H9 (cell line): Measurements from ENCODE around the gene FLVCR1. TPM values are rescaled to one million over a fixed set of nuclear protein-coding genes. Genes with fewer than 3 reads are reported as not detected.
A peak's percentile ranks its signal among the peaks of the same experiment; 100 is the strongest.

Experiments
- DNase-seq: peaks from one replicate; pipeline ENCODE4 v3.0.0-alpha.2; 2017
- H2AFZ ChIP-seq: one replicate; pipeline ENCODE4 v1.6.1; 2013; ENCODE audit warnings: mild to moderate bottlenecking, low read length, control low read depth, moderate library complexity
- H2AK5ac ChIP-seq: 2 replicates; pipeline ENCODE4 v1.6.1; 2013; ENCODE audit warnings: low read length, control low read depth, mixed read lengths; ENCODE audit not compliant: insufficient read length
- H2BK120ac ChIP-seq: one replicate; pipeline ENCODE4 v1.6.1; 2013; ENCODE audit warnings: low read depth, mild to moderate bottlenecking, low read length, control low read depth, inconsistent platforms; ENCODE audit not compliant: poor library complexity, severe bottlenecking
- H2BK12ac ChIP-seq: 2 replicates; pipeline ENCODE4 v1.6.1; 2013; ENCODE audit warnings: low read length, control low read depth, mixed read lengths, low read depth; ENCODE audit not compliant: insufficient read length
- H2BK15ac ChIP-seq: 2 replicates; pipeline ENCODE4 v1.6.1; 2013; ENCODE audit warnings: low read depth, low read length, control low read depth
- H2BK20ac ChIP-seq: one replicate; pipeline ENCODE4 v1.6.1; 2013; ENCODE audit warnings: low read depth, mild to moderate bottlenecking, low read length, control low read depth, inconsistent platforms; ENCODE audit not compliant: poor library complexity, severe bottlenecking
- H2BK5ac ChIP-seq: 2 replicates; pipeline ENCODE4 v1.6.1; 2013; ENCODE audit warnings: low read length, control low read depth, mixed read lengths; ENCODE audit not compliant: insufficient read length
- H3K14ac ChIP-seq: 2 replicates; pipeline ENCODE4 v1.6.1; 2013; ENCODE audit warnings: low read length, control low read depth; ENCODE audit not compliant: insufficient read depth
- H3K18ac ChIP-seq: 2 replicates; pipeline ENCODE4 v1.6.1; 2013; ENCODE audit warnings: low read depth, mild to moderate bottlenecking, mixed read lengths, low read length, control low read depth; ENCODE audit not compliant: insufficient read length
- H3K23ac ChIP-seq: 2 replicates; pipeline ENCODE4 v1.6.1; 2013; ENCODE audit warnings: low read length, control low read depth, mixed read lengths, low read depth; ENCODE audit not compliant: insufficient read length
- H3K23me2 ChIP-seq: 2 replicates; pipeline ENCODE4 v1.6.1; 2013; ENCODE audit warnings: low read depth, mild to moderate bottlenecking, mixed read lengths, low read length, control low read depth; ENCODE audit not compliant: insufficient read length, poor library complexity, severe bottlenecking
- H3K27ac ChIP-seq: 2 replicates; pipeline ENCODE4 v1.5.1; 2013; ENCODE audit warnings: low read length, control low read depth, mixed read lengths, low read depth; ENCODE audit not compliant: insufficient read length
- H3K27me3 ChIP-seq: 2 replicates; pipeline ENCODE4 v1.6.1; 2013; ENCODE audit warnings: low read length, control low read depth, inconsistent platforms; ENCODE audit not compliant: insufficient read depth
- H3K4ac ChIP-seq: 2 replicates; pipeline ENCODE4 v1.6.1; 2013; ENCODE audit warnings: low read depth, mild to moderate bottlenecking, control low read depth, inconsistent platforms, low read length, moderate library complexity
- H3K4me1 ChIP-seq: 2 replicates; pipeline ENCODE4 v1.6.1; 2013; ENCODE audit warnings: low read length, control low read depth, inconsistent platforms; ENCODE audit not compliant: insufficient read depth
- H3K4me2 ChIP-seq: 2 replicates; pipeline ENCODE4 v1.6.1; 2013; ENCODE audit warnings: low read length, control low read depth, mixed read lengths; ENCODE audit not compliant: insufficient read length, insufficient read depth
- H3K56ac ChIP-seq: 2 replicates; pipeline ENCODE4 v1.6.1; 2013; ENCODE audit warnings: low read depth, mild to moderate bottlenecking, mixed read lengths, low read length, control low read depth; ENCODE audit not compliant: insufficient read length
- H3K79me1 ChIP-seq: 2 replicates; pipeline ENCODE4 v1.6.1; 2013; ENCODE audit warnings: low read depth, mild to moderate bottlenecking, moderate library complexity, low read length, control low read depth, inconsistent platforms; ENCODE audit not compliant: insufficient read depth, poor library complexity, severe bottlenecking
- H3K79me2 ChIP-seq: 2 replicates; pipeline ENCODE4 v1.6.1; 2013; ENCODE audit warnings: low read length, control low read depth, inconsistent platforms; ENCODE audit not compliant: insufficient read depth
- H3K9ac ChIP-seq: 2 replicates; pipeline ENCODE4 v1.6.1; 2013; ENCODE audit warnings: low read length, control low read depth, mixed read lengths; ENCODE audit not compliant: insufficient read length; ENCODE audit errors: extremely low read depth
- H3K9me3 ChIP-seq: one replicate; pipeline ENCODE4 v1.6.1; 2013; ENCODE audit warnings: low read depth, low read length, inconsistent platforms; ENCODE audit not compliant: control insufficient read depth
- H3T11ph ChIP-seq: one replicate; pipeline ENCODE4 v1.6.1; 2013; ENCODE audit warnings: mild to moderate bottlenecking, low read length, control low read depth, inconsistent platforms
- H4K20me1 ChIP-seq: one replicate; pipeline ENCODE4 v1.6.1; 2013; ENCODE audit not compliant: control insufficient read depth, insufficient read length, insufficient read depth
- H4K5ac ChIP-seq: 2 replicates; pipeline ENCODE4 v1.6.1; 2013; ENCODE audit warnings: low read depth, mild to moderate bottlenecking, mixed read lengths, low read length, control low read depth; ENCODE audit not compliant: insufficient read length
- H4K8ac ChIP-seq: replicated peaks from 2 replicates; pipeline ENCODE4 v1.6.1; 2013; ENCODE audit warnings: low read length, control low read depth, mixed read lengths, low read depth; ENCODE audit not compliant: insufficient read length
- H4K91ac ChIP-seq: 2 replicates; pipeline ENCODE4 v1.6.1; 2013; ENCODE audit warnings: low read depth, mild to moderate bottlenecking, moderate library complexity, mixed read lengths, low read length, control low read depth; ENCODE audit not compliant: insufficient read length
- H3K27ac Mint-ChIP-seq, 3 experiments: 2 replicates in 2 of 3; 3 replicates in 1 of 3; pipeline ENCODE4 v1.8.0; 2020 to 2021; ENCODE audit warnings: mixed read lengths in 3 of 3, mild to moderate bottlenecking in 1 of 3, moderate library complexity in 1 of 3
- H3K27me3 Mint-ChIP-seq: 2 replicates; pipeline ENCODE4 v1.8.0; 2021; ENCODE audit warnings: low read depth, mild to moderate bottlenecking, moderate library complexity, mixed read lengths
- H3K36me3 Mint-ChIP-seq, 3 experiments: 2 replicates in 2 of 3; 3 replicates in 1 of 3; pipeline ENCODE4 v1.8.0; 2020 to 2021; ENCODE audit warnings: low read depth in 3 of 3, mixed read lengths in 3 of 3; ENCODE audit not compliant: insufficient read depth in 1 of 3
- H3K4me1 Mint-ChIP-seq, 2 experiments: 2 replicates each; pipeline ENCODE4 v1.8.0; 2020; ENCODE audit warnings: mixed read lengths in 2 of 2
- H3K4me3 Mint-ChIP-seq, 2 experiments: 2 replicates in 1 of 2; 3 replicates in 1 of 2; pipeline ENCODE4 v1.8.0; 2020 to 2021; ENCODE audit warnings: mild to moderate bottlenecking in 2 of 2, mixed read lengths in 2 of 2, moderate library complexity in 1 of 2
- H3K9me3 Mint-ChIP-seq, 2 experiments: 2 replicates in 1 of 2; 3 replicates in 1 of 2; pipeline ENCODE4 v1.8.0; 2020; ENCODE audit warnings: mild to moderate bottlenecking in 2 of 2, mixed read lengths in 2 of 2, moderate library complexity in 1 of 2
- CTCF ChIP-seq: fragments of 200-600 bp; sonication (generic); conservative IDR thresholded peaks from 3 replicates; pipeline ENCODE4 v1.8.0; 2021; ENCODE audit warnings: antibody characterized with exemption, mild to moderate bottlenecking
- WGBS: extraction: QIAGEN DNeasy Blood & Tissue Kit; methylation state at CpG from one replicate; pipeline ENCODE4 v1.1.7; 2013; ENCODE audit warnings: missing lambda C conversion rate, low lambda C conversion rate, mixed read lengths; ENCODE audit not compliant: insufficient read length; ENCODE audit errors: extremely low coverage; 5-methylcytosine and 5-hydroxymethylcytosine counted together
- total RNA-seq: library from RNA; stranded (reverse); gene quantifications from 2 replicates; pipeline ENCODE4 v1.2.1, GENCODE V29; 2021

FLVCR1 gene
- total RNA-seq, 1 experiment from 2014 or later: 55.2 TPM

GRCh38 chr1:212938846-212939245 is 80.8 kb downstream of the FLVCR1 start:
- H2AK5ac ChIP-seq: no peak overlapping the region
- H2BK15ac ChIP-seq: peak overlapping the region; percentile 95; the same call in 1 of the 2 replicates
- H3K9ac ChIP-seq: no peak overlapping the region
- H2BK12ac ChIP-seq: peak overlapping the region; percentile 69
- no peak overlapping the region for H3K23ac ChIP-seq
- H3K27me3 ChIP-seq: no peaks in the 10 kb centered on the region
- H3K23me2 ChIP-seq: no peaks in the 10 kb centered on the region
- no peak overlapping the region for H3K4ac ChIP-seq
- H3K79me1 ChIP-seq: no peaks in the 10 kb centered on the region
- H2AFZ ChIP-seq: no peak overlapping the region
- H2BK120ac ChIP-seq: no peak overlapping the region
- Mint-ChIP-seq H3K36me3 (peaks cover 0 to 8% (median 3%) of the 10 kb centered on the region in 3 experiments; a peak in 1 of 7 replicates), H3K9me3 (peaks cover 0 to 4% of the 10 kb centered on the region in 2 experiments; a peak in 3 of 5 replicates), H3K4me1 (peaks cover 12 to 14% of the 10 kb centered on the region in 2 experiments), H3K27me3 (peaks cover 12% of the 10 kb centered on the region), H3K27ac (peak overlapping the region in 1 of 3 experiments; percentile 90; a peak in 2 of 7 replicates), H3K4me3 (no peak overlapping the region; a peak in 1 of 5 replicates)
- peaks cover 4% of the 10 kb centered on the region for H3K4me1 ChIP-seq
- DNase-seq: no peak
- H3K27ac ChIP-seq: no peak overlapping the region
- H3K56ac ChIP-seq: no peak overlapping the region
- TF ChIP-seq CTCF: no peak
- H3K18ac ChIP-seq: peak overlapping the region; percentile 69
- no peaks in the 10 kb centered on the region for H4K20me1 ChIP-seq
- no peaks in the 10 kb centered on the region for H3K9me3 ChIP-seq
- no CpG with 5 or more reads among the region's 6 CpGs for WGBS
- H4K8ac ChIP-seq: no peak overlapping the region
- no peak overlapping the region for H2BK5ac ChIP-seq
- no peak overlapping the region for H4K91ac ChIP-seq
- no peaks in the 10 kb centered on the region for H3K79me2 ChIP-seq
- no peak overlapping the region for H4K5ac ChIP-seq
- H3K14ac ChIP-seq: peak overlapping the region; percentile 64; the same call in 1 of the 2 replicates
- no peak overlapping the region for H2BK20ac ChIP-seq
- H3K4me2 ChIP-seq: no peak overlapping the region
- H3T11ph ChIP-seq: no peak overlapping the region
